Stimulated activated CD8-positive, alpha-beta memory T cell treated with anti-CD3 and anti-CD28 coated beads, Interleukin-7, amount 100 ng/mL, for 1 hour (primary cell): ENCODE measurements around the gene PKNOX1.
"Not testable (repeated sequence)": the region's sequence is repeated elsewhere in the genome, so short reads cannot be mapped to it uniquely, and the experiment has no call there.

ENCODE experiments used
- DNase-seq, 2 donors: peaks; one replicate each; pipeline ENCODE4 v3.0.0-alpha.2; 2020; ENCODE audit warnings: low read depth in 2 of 2

Gene PKNOX1, protein sequence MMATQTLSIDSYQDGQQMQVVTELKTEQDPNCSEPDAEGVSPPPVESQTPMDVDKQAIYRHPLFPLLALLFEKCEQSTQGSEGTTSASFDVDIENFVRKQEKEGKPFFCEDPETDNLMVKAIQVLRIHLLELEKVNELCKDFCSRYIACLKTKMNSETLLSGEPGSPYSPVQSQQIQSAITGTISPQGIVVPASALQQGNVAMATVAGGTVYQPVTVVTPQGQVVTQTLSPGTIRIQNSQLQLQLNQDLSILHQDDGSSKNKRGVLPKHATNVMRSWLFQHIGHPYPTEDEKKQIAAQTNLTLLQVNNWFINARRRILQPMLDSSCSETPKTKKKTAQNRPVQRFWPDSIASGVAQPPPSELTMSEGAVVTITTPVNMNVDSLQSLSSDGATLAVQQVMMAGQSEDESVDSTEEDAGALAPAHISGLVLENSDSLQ

DNA sequence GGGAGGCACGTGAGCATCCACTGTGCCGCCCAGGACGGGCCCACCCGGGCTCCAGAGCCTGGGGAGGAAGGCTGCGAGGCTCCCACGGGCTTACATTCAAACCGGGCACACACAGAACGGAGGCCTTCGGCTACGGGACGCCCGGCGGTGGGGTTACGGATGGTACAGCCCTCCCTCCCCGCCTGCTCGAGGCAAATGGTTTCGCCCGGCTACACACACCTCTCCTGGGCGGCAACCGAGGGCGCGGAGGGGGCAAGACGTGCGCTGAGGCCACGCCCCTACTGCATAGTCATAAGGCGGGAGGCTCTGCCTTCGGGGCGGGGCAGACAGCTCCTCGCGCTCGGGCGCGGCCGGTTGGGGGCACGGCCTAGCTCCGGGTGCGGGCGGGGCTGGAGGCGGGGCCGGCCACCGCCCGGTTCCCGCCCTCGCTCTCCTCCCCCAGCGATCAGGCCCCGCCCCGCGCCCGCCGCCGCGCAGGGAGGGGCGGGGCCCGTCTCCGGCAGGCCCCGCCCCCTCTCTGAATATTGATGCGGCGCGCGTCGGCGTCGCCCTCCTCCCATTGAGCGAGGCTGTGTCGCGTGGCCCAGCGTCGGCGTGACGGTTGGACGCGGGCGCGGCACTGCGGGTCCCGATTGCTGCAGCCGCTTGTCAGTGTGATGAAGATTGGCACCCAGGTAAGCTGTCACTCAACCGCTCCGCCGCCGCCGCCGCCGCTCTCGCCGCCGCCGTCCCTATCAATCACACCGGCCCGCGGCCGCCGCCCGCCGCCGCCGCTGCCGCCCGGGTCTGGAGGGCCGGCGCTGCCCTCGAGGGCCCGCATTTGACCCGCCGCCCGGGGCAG lies at the start of gene PKNOX1:
TSS of gene PKNOX1 (plus strand) at position 572 of the 841 bp plus-strand sequence. CDS start 29,820 bp downstream, outside the sequence.
- DNase-seq: peak; percentile 96 to 97

DNA sequence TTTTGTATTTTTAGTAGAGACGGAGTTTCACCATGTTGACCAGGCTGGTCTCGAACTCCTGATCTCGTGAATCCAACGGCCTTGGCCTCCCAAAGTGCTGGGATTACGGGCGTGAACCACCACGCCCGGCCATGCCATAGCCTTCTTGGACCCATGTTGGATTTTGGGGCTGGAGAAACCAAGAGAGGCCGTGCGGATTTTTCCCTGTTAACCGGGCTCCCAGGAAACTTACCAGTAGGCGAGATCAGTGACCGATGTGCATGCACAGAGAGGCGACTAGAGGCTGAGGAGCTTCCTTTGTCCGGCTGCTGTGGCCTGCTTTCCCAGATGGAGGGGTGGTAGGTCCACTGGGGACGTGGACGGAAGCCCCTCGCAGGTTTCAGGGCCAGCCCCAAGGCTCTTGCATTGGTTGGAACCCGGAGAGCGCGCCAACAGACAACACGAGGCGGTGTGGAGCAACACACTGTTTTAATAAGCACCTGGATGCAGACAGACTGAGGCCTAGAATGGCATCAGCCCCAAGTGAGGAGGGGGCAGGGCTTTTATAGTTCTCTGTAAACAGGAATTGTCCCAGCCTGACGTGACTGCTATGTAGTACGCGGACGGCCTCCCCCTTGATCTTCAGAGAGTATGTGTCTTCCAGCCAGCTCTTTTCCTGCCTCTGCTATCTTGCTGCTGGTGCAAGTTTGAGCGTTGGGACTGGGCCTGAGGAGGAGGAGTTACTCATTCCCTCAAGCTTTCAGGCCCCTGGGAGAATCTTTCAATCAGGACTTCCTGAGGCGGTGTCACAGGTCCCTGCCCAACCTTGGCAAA lies 49.0 kb upstream of the PKNOX1 start, which contains the start of gene ERVH48-1:
TSS of gene ERVH48-1 (minus strand) at position 517 of the 813 bp plus-strand sequence. CDS start 6,624 bp downstream, outside the sequence.
- DNase-seq: no peak

- not testable (repeated sequence) for DNase-seq
Observed at GRCh38 chr21:42927474-42928200, 46.7 kb upstream of the PKNOX1 start.

- no peak for DNase-seq
Observed at GRCh38 chr21:42929969-42930368, 44.4 kb upstream of the PKNOX1 start.

DNA sequence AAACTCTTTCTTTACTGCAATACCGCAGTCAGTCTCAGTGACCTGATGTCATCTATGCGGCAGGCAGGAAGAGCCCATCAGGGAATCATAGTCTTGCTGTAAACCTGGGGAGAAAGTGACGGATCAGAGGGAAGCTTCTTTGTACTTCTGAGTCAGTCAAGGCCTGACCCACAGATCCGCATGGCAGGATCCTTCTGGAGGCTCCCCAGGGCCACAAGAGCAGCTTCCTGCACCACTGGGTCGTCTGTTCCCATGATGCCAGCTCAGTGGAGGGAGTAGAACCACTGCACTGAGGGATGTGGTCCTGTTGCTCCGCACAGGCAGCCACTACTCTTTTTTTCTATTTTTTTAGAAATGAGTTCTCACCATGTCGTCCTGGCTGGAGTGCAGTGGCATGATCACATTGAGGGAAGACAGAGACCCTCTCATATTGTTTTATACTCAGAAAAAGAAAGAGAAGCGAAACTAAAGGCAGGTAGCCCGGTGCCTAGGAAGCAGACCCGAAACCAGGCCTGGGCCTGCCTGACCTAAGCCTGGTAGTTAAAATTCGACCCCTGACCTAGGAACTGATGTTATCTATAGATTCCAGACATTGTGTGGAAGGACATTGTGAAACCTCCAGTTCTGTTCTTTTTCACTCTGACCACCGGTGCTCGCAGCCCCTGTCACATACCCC lies 42.7 kb upstream of the PKNOX1 start:
- DNase-seq: no peak

DNA sequence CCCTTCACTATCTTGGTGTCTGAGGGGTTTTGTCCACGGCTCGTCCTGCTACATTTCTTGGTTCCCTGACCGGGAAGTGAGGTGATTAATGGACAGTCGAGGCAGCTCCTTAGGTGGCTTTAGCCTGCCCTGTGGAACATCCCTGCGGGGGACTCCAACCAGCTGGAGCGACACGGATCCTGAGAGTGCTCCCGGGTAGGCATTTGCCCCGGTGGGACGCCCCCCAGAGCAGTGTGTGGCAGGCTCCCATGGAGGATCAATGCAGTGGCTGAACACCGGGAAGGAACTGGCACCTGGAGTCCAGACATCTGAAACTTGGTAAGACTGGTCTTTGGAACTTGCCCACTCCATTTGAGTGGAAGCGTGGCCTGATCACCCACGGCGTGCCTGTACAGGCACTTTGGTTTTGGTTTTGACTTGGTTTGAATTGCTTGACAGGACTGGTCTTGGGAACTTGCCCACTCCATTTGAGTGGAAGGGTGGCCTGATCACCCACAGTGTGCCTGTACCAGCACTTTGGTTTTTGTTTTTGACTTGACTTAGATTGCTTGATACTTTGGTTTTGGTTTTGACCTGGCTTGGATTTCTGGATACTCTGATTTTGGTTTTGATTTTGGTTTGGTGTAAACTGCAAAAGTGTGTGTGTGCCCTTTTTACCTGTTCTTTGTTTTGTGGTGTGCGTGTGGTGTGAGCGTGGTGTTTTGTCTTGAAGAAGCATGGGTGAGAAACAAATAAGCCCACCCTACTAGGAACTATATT lies 41.8 kb upstream of the PKNOX1 start:
- not testable (repeated sequence) for DNase-seq

GRCh38 chr21:42933137-42933970 lies 41.0 kb upstream of the PKNOX1 start:
- DNase-seq: not testable (repeated sequence)

DNA sequence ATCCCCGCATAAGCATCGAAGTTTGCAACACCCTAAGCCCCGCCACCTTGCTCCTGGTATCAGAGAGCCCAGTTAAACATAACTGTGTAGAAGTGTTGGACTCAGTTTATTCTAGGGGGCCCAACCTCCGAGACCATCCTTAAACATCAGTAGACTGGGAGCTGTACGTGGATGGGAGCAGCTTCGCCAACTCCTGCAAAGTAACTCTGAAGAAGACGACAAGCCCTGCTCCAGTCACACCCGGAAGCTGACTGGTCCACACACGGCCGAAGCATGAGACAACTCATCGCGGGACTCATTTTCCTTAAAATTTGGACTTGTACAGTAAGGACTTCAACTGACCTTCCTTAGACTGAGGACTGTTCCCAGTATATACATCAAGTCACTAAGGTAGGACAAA lies 40.4 kb upstream of the PKNOX1 start:
- not testable (repeated sequence) for DNase-seq

- not testable (repeated sequence) for DNase-seq
Observed at GRCh38 chr21:42936360-42936759, 38.0 kb upstream of the PKNOX1 start.

DNA sequence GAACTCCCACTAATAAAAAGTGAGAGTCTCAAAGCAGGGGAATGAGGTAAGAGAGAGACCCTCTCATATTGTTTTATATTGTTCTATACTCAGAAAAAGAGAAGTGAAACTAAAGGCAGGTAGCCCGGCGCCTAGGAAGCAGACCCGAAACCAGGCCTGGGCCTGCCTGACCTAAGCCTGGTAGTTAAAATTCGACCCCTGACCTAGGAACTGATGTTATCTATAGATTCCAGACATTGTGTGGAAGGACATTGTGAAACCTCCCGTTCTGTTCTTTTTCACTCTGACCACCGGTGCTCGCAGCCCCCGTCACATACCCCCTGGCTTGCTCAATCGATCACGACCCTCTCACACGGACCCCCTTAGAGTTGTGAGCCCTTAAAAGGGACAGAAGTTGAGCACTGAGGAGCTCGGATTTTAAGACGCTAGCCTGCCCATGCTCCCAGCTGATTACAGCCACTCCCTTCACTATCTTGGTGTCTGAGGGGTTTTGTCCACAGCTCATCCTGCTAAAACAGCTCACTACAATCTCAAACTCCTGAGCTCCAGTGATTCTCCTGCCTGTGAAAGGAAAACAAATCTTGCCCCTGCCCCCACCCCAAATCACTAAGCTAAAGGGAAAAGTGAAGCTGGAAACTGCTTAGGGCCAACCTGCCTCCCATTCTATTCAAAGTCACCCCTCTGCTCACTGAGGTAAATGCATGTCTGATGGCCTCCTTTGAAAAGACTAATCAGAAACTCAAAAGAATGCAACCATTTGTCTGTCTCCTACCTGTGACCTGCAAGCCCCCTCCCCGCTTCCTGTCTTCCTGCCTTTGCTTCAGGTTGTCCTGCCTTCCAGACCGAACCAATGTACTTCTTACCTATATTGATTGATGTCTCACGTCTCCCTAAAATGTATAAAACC lies 37.1 kb upstream of the PKNOX1 start:
- DNase-seq: not testable (repeated sequence)

DNA sequence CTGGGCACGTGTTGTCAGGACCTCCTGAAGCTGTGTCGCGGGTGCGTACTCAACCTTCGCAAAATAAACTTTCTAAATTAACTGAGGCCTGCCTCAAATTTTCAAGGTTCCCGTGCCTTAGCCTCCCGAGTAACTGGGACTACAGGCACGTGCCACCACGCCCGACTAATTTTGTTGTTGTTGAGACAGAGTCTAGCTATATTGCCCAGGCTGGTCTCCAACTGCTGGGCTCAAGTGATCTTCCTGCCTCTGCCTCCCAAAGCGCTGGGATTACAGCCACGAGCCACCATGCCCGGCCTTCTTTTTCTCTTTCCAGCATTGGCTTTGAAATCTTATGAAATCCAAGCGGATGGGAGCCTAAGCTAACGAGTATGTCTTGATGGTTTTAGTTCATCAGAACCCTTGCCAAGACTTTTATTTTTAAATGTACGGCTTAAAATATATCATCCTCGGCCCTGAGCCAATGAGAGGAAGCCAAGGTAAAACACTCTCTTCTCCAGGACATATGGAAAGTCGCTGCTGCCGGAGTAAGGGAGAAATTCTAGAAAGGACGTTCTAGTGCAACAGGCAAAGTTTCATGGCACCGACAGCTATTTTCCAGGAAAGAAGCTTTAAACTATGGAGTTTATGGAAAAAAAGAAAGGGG lies 36.3 kb upstream of the PKNOX1 start:
- DNase-seq: no peak

DNA sequence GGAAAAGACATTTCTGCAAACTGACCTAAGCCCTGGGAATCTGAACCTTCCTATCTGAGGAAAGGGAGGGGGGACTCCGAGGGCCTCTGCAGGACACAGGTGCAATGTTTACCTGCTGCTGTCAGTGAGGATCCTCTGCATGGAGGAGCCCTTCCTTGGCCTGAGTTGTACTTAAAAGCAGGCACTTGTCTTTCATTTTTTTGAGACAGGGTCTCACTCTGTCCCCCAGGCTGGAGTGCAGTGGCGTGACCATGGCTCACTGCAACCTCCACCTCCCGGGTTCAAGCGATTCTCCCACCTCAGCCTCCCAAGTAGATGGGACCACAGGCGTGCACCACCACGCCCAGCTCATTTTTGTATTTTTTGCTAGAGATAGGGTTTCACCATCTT lies 35.8 kb upstream of the PKNOX1 start:
- DNase-seq: not testable (repeated sequence)

- DNase-seq: no peak
Observed at GRCh38 chr21:42939582-42940413, 34.6 kb upstream of the PKNOX1 start.

DNA sequence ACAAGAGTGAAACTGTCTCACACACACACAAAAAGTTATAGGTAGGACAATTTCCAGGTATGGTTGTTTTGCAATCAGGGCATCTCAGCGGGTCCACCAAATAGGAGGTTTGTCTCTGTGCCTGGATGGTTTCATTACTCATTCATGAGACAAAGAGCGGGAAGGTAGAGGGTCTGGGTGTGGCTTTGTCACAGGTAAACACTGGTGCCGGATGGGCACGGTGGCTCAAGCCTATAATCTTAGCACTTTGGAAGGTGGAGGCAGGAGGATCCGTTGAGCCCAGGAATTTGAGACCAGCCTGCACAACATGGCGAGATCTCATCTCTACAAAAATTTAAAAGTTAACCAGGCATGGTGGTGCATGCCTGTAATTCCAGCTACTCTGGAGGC lies 32.7 kb upstream of the PKNOX1 start:
- DNase-seq: no peak

DNA sequence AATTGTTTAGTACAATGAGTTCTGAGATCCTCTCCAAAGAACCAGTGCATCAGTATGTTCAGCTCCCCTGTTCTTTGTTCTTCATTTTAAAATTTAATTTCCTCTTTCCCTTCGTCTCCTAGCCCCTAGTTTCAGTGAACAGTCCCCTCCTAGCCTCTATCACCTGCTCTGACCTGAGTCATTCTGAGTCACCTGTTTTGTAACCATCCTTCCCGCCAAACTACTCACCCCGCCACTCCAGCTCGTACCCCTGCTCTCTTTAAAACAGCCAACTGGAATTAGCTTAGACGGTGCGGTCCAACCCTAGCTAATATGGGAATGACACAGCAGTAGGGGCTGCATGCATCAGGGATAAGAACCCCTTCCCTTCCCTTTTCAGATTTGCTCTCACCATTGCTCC lies 32.1 kb upstream of the PKNOX1 start:
- no peak for DNase-seq

GRCh38 chr21:42949094-42949755 lies 25.1 kb upstream of the PKNOX1 start:
- DNase-seq: not testable (repeated sequence)
